ENCODE measurements around the gene SLC24A4.

GRCh38 chr14:92502541-92503286, 179.7 kb downstream of the SLC24A4 start:
- TF ChIP-seq POLR2A (IDR thresholded peaks at IDR 0.05; ENCODE audit: low read depth, low read length) (no peak), POLR2AphosphoS5 (IDR thresholded peaks at IDR 0.05; ENCODE audit: low read depth, low read length) (no peak), SPI1 (IDR thresholded peaks at IDR 0.05; ENCODE audit: low read depth, low read length) (no peak), POU2F2 (IDR thresholded peaks at IDR 0.05; ENCODE audit: low read depth, low read length) (no peak), PAX5 (IDR thresholded peaks at IDR 0.05; ENCODE audit: insufficient read depth, low read length, severe bottlenecking) (no peak)
